AG09319 (cell line): ENCODE data around the gene ZNF394.

Source experiments
- DNase-seq: peaks from one replicate; pipeline ENCODE4 v3.0.0-alpha.2; 2010; ENCODE audit warnings: low read depth; ENCODE audit errors: extremely low read depth
- TF ChIP-seq, protein P1 (sequence below): IDR thresholded peaks from 2 replicates; pipeline ENCODE4 v1.5.1; 2011; ENCODE audit warnings: low read depth, mild to moderate bottlenecking, inconsistent platforms, low read length, moderate library complexity

ZNF394 gene

GRCh38 chr7:99457050-99457649, 42.9 kb downstream of the ZNF394 start:
- no peak for DNase-seq
- TF ChIP-seq, protein P1, sequence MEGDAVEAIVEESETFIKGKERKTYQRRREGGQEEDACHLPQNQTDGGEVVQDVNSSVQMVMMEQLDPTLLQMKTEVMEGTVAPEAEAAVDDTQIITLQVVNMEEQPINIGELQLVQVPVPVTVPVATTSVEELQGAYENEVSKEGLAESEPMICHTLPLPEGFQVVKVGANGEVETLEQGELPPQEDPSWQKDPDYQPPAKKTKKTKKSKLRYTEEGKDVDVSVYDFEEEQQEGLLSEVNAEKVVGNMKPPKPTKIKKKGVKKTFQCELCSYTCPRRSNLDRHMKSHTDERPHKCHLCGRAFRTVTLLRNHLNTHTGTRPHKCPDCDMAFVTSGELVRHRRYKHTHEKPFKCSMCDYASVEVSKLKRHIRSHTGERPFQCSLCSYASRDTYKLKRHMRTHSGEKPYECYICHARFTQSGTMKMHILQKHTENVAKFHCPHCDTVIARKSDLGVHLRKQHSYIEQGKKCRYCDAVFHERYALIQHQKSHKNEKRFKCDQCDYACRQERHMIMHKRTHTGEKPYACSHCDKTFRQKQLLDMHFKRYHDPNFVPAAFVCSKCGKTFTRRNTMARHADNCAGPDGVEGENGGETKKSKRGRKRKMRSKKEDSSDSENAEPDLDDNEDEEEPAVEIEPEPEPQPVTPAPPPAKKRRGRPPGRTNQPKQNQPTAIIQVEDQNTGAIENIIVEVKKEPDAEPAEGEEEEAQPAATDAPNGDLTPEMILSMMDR = no peak

GRCh38 chr7:99456288-99456687, 43.8 kb downstream of the ZNF394 start:
- TF ChIP-seq, protein P1 = no peak
- DNase-seq = no peak

DNA sequence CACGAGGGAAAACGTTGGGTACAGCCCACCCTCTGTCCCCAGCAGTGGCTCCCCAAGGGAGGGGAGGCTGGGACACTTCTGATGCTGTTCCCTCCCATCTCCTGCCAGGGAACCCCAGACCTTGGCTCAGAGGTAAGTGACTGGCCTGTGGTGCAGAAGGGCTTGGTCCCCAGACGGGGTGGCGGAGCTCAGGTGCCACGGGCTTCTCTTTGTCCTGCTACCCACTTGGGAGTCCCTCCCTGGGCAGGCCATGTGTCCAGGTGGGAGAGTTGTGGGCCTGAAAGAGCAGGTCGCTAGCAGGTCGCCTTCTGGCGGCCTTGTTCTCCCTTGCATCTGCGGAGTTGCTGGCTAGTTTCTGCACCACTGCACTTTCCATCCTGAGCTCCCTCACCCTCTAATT, 44.2 kb downstream of the ZNF394 start:
- DNase-seq = no peak
- TF ChIP-seq, protein P1 = no peak

DNA sequence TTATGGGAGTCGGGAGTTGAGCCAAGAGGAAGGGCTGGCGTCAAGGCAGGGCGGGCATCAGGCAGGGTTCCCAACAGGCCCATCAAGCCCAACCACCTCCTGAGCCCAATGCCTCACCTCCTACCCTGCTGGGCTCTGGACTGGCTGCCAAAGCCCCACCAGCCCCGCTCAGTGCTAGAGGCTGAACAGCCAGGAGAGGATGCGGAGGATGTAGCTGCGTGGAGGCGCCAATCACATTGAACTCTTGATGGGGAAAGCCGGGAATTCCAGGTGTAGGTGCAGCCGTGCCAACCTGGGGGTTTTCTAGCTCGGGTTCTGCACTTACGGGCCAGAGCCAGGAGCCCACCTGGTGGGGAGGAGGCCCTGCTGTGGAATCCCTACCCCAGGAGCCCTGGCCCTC, 47.0 kb downstream of the ZNF394 start:
- TF ChIP-seq, protein P1 = no peak
- DNase-seq = no peak

DNA sequence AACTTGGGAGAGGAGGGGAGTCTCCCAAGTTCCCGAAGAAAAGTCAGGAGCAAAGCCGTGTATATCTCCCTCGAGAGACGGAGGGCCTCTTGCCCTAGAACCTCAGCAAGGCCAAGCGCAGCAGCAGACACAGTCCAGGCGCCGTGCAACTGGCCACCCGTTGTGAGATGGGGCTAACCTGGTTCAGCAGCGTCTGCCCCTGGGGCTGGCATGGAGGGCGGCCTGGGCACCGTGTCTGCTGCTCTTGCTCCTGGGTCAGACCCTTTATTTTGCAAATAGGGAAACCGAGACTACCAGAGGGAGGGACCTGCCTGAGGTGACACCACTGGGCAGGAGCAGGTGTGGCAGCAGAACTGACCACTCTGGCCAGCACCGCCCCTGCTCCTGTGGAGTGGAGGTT, 47.5 kb downstream of the ZNF394 start:
- TF ChIP-seq, protein P1 = no peak
- DNase-seq = no peak

DNA sequence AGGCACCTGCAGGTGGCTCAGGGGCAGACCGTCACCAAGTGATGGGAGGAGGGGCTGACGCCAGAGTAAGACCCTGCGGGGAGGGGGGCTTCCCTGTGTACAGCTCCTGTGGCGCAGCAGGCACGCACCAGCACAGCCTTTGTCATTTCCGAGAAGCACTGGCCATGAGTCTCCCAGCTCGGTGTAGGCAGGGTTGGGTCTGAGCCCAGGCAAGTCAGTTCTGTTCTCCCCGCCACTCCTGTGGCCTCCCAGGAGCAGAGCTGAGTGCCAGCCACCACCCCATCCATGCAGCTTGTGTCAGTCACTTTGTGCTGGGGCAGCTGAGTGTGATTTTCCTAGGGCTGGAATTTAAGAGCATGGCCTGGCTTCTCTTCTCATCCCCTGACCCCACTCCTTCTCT, 48.1 kb downstream of the ZNF394 start:
- no peak for DNase-seq
- TF ChIP-seq, protein P1 = no peak

- no peak for DNase-seq
- TF ChIP-seq, protein P1 = no peak
These were observed 50.8 kb downstream of the ZNF394 start for GRCh38 chr7:99449326-99449725.
